HEK293 (cell line): ENCODE data around the gene PAPOLG.

Source experiments
- CTCF ChIA-PET: fragments of 350-600 bp; formaldehyde crosslinking; extraction: SDS; loops from one replicate; lab custom pipeline; 2021; ENCODE audit warnings: antibody characterized with exemption; lab: Yijun Ruan, JAX
- POLR2A ChIA-PET: fragments of 300-600 bp; formaldehyde crosslinking; extraction: SDS; loops from one replicate; lab custom pipeline; 2020; ENCODE audit warnings: antibody characterized with exemption, inconsistent platforms; lab: Yijun Ruan, JAX
- H3K27ac ChIP-seq: fragments of 200-500 bp; sonication (Bioruptor generic); 2 replicates; pipeline ENCODE4 v1.5.1; 2014; ENCODE audit warnings: low read depth, low read length, control low read depth, inconsistent platforms; ENCODE audit errors: extremely low read depth
- H3K36me3 ChIP-seq, 2 experiments: fragments of 200-500 bp in 1 of 2; sonication (Bioruptor generic) in 1 of 2; 1 replicate in 1 of 2; 2 replicates in 1 of 2; pipeline ENCODE4 v1.5.1; 2014 to 2017; ENCODE audit warnings: inconsistent platforms in 2 of 2, low read length in 2 of 2; ENCODE audit not compliant: control insufficient read depth in 2 of 2, insufficient read depth in 1 of 2
- H3K4me1 ChIP-seq: fragments of 200-500 bp; sonication (Bioruptor generic); 2 replicates; pipeline ENCODE4 v1.5.1; 2014; ENCODE audit warnings: mild to moderate bottlenecking, low read length, inconsistent platforms; ENCODE audit not compliant: control insufficient read depth, insufficient read depth
- H3K4me3 ChIP-seq: 2 replicates; pipeline ENCODE4 v1.5.1; 2011; ENCODE audit warnings: low read depth, mild to moderate bottlenecking, control low read depth, low read length, moderate library complexity
- H3K9me3 ChIP-seq: fragments of 200-500 bp; sonication (Bioruptor generic); 2 replicates; pipeline ENCODE4 v1.5.1; 2014; ENCODE audit warnings: low read depth, low read length, inconsistent platforms; ENCODE audit not compliant: control insufficient read depth, insufficient read depth
- FEZF1 ChIP-seq: fragments of 450-650 bp; formaldehyde crosslinking; IDR thresholded peaks from 2 replicates; pipeline ENCODE4 v1.5.1; 2016; ENCODE audit warnings: missing biosample characterization, missing genetic modification characterization
- OSR2 ChIP-seq: fragments of 450-650 bp; formaldehyde crosslinking; IDR thresholded peaks from 2 replicates; pipeline ENCODE4 v1.5.1; 2016; ENCODE audit warnings: missing biosample characterization, missing genetic modification characterization
- OVOL3 ChIP-seq: fragments of 450-650 bp; formaldehyde crosslinking; IDR thresholded peaks from 2 replicates; pipeline ENCODE4 v1.5.1; 2016; ENCODE audit warnings: missing biosample characterization, missing genetic modification characterization
- RBAK ChIP-seq: fragments of 450-650 bp; formaldehyde crosslinking; IDR thresholded peaks from 2 replicates; pipeline ENCODE4 v1.5.1; 2016; ENCODE audit warnings: missing biosample characterization, missing genetic modification characterization
- SCRT2 ChIP-seq: fragments of 450-650 bp; formaldehyde crosslinking; IDR thresholded peaks from 2 replicates; pipeline ENCODE4 v1.5.1; 2016; ENCODE audit warnings: missing biosample characterization, missing genetic modification characterization
- ZBTB17 ChIP-seq: fragments of 450-650 bp; formaldehyde crosslinking; IDR thresholded peaks from 2 replicates; pipeline ENCODE4 v1.5.1; 2016; ENCODE audit warnings: missing biosample characterization, missing genetic modification characterization
- ZFP41 ChIP-seq: fragments of 450-650 bp; formaldehyde crosslinking; IDR thresholded peaks from 2 replicates; pipeline ENCODE4 v1.5.1; 2016; ENCODE audit warnings: missing biosample characterization, missing genetic modification characterization, borderline replicate concordance
- ZNF19 ChIP-seq: fragments of 450-650 bp; formaldehyde crosslinking; IDR thresholded peaks from 2 replicates; pipeline ENCODE4; 2016; ENCODE audit warnings: missing biosample characterization, missing genetic modification characterization, low read depth
- ZNF23 ChIP-seq: fragments of 450-650 bp; formaldehyde crosslinking; IDR thresholded peaks from 2 replicates; pipeline ENCODE4 v1.5.1; 2016; ENCODE audit warnings: missing biosample characterization, missing genetic modification characterization, borderline replicate concordance
- ZNF311 ChIP-seq: fragments of 450-650 bp; formaldehyde crosslinking; IDR thresholded peaks from 2 replicates; pipeline ENCODE4 v1.5.1; 2017; ENCODE audit warnings: missing biosample characterization, missing genetic modification characterization, borderline replicate concordance
- ZNF362 ChIP-seq: fragments of 450-650 bp; formaldehyde crosslinking; IDR thresholded peaks from 2 replicates; pipeline ENCODE4 v1.5.1; 2016; ENCODE audit warnings: missing biosample characterization, missing genetic modification characterization
- ZNF518A ChIP-seq: fragments of 450-650 bp; formaldehyde crosslinking; conservative IDR thresholded peaks from 2 replicates; pipeline ENCODE4 v1.5.1; 2016; ENCODE audit warnings: low read depth, missing biosample characterization, missing genetic modification characterization
- ZNF549 ChIP-seq: fragments of 450-650 bp; IDR thresholded peaks from 2 replicates; pipeline ENCODE4 v1.5.1; 2018; ENCODE audit warnings: missing biosample characterization, missing genetic modification characterization, mild to moderate bottlenecking, inconsistent platforms, moderate library complexity
- ZNF558 ChIP-seq: fragments of 450-650 bp; formaldehyde crosslinking; IDR thresholded peaks from 2 replicates; pipeline ENCODE4 v1.5.1; 2016; ENCODE audit warnings: missing biosample characterization, missing genetic modification characterization
- ZNF768 ChIP-seq: fragments of 450-650 bp; formaldehyde crosslinking; IDR thresholded peaks from 2 replicates; pipeline ENCODE4 v1.5.1; 2018; ENCODE audit warnings: missing biosample characterization, mild to moderate bottlenecking, missing genetic modification characterization
- ZNF776 ChIP-seq: fragments of 450-650 bp; formaldehyde crosslinking; IDR thresholded peaks from 2 replicates; pipeline ENCODE4 v1.5.0; 2017; ENCODE audit warnings: missing biosample characterization, missing genetic modification characterization, borderline replicate concordance
- ZSCAN18 ChIP-seq: fragments of 450-650 bp; formaldehyde crosslinking; IDR thresholded peaks from 2 replicates; pipeline ENCODE4 v1.5.1; 2016; ENCODE audit warnings: missing biosample characterization, missing genetic modification characterization

PAPOLG gene

GRCh38 chr2:60715561-60715960 lies 40.5 kb upstream of the PAPOLG start:
- Histone ChIP-seq H3K9me3 (no peaks in the 10 kb centered on the region), H3K4me3 (no peak overlapping the region), H3K36me3 (no peaks in the 10 kb centered on the region), H3K4me1 (no peaks in the 10 kb centered on the region), H3K27ac (no peak overlapping the region)
- POLR2A ChIA-PET, result no interaction called here
- CTCF ChIA-PET, result no interaction called here
- TF ChIP-seq OVOL3 (tag by site-specific recombination), result no peak
- no peak for TF ChIP-seq ZNF776 (tag by site-specific recombination)
- no peak for TF ChIP-seq ZNF362
- no peak for TF ChIP-seq ZBTB17 (tag by site-specific recombination)
- TF ChIP-seq FEZF1, result no peak
- TF ChIP-seq ZNF768 (tag by site-specific recombination), result no peak
- TF ChIP-seq ZNF311 (tag by site-specific recombination), result no peak
- TF ChIP-seq OSR2 (tag by site-specific recombination), result no peak
- TF ChIP-seq ZSCAN18 (tag by site-specific recombination), result no peak
- TF ChIP-seq ZNF549, result no peak
- no peak for TF ChIP-seq RBAK (tag by site-specific recombination)
- TF ChIP-seq ZFP41, result no peak
- no peak for TF ChIP-seq ZNF518A (tag by site-specific recombination)
- TF ChIP-seq ZNF23 (tag by site-specific recombination), result no peak
- no peak for TF ChIP-seq ZNF558 (tag by site-specific recombination)
- TF ChIP-seq ZNF19 (tag by site-specific recombination), result no peak

GRCh38 chr2:60717691-60718090 lies 38.4 kb upstream of the PAPOLG start:
- Histone ChIP-seq H3K4me1 (no peaks in the 10 kb centered on the region), H3K4me3 (no peak overlapping the region), H3K27ac (no peak overlapping the region), H3K9me3 (no peaks in the 10 kb centered on the region)
- CTCF ChIA-PET, result no interaction called here
- TF ChIP-seq ZNF776 (tag by site-specific recombination), result no peak
- TF ChIP-seq SCRT2 (tag by site-specific recombination), result peak; percentile 53; the same call in 1 of the 2 replicates
- TF ChIP-seq, all 188 proteins: peak for 1
- POLR2A ChIA-PET, result no interaction called here
- H3K36me3 ChIP-seq, result no peaks in the 10 kb centered on the region
